Measurements from ENCODE around the gene TGIF2.

DNA sequence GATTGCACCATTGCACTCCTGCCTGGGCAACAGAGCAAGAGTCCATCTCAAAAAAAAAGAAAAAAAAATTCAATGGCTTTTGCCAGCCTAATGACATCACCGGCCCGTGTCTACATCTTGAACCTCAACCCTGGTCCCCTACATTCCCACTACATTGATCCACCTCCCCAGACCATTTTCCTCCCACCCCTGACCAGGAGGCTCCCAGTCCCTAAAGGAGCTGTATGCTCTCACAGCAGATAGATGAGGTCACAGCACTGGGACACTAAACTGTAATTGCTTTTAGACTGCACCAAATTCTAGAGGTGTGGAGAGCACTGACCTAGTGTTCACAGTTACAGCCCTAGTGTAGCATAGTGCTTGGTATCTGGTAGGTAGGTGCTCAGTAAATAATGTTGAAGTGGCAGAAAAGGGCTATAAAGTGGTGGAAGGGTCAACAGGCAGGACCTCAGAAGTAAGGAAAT, 10.7 kb downstream of the TGIF2 start:
- no peak for TF ChIP-seq JUND (IDR thresholded peaks at IDR 0.05)
- no peak for TF ChIP-seq RAD21 (IDR thresholded peaks at IDR 0.05; ENCODE audit: low read depth)
- TF ChIP-seq, protein P1, sequence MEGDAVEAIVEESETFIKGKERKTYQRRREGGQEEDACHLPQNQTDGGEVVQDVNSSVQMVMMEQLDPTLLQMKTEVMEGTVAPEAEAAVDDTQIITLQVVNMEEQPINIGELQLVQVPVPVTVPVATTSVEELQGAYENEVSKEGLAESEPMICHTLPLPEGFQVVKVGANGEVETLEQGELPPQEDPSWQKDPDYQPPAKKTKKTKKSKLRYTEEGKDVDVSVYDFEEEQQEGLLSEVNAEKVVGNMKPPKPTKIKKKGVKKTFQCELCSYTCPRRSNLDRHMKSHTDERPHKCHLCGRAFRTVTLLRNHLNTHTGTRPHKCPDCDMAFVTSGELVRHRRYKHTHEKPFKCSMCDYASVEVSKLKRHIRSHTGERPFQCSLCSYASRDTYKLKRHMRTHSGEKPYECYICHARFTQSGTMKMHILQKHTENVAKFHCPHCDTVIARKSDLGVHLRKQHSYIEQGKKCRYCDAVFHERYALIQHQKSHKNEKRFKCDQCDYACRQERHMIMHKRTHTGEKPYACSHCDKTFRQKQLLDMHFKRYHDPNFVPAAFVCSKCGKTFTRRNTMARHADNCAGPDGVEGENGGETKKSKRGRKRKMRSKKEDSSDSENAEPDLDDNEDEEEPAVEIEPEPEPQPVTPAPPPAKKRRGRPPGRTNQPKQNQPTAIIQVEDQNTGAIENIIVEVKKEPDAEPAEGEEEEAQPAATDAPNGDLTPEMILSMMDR (IDR thresholded peaks at IDR 0.05 in 2 of 3, conservative IDR thresholded peaks at IDR 0.05 in 1 of 3; ENCODE audit: borderline replicate concordance in 1 of 3, insufficient read depth in 1 of 3, low read depth in 2 of 3, low read length in 2 of 3): no peak
- no peak for TF ChIP-seq EZH2phosphoT487 (IDR thresholded peaks at IDR 0.05; ENCODE audit: borderline replicate concordance)
- TF ChIP-seq POLR2AphosphoS5 (IDR thresholded peaks at IDR 0.05; ENCODE audit: low read depth, low read length): no peak
- TF ChIP-seq POLR2A (IDR thresholded peaks at IDR 0.05; ENCODE audit: borderline replicate concordance, extremely low read depth, insufficient read depth, insufficient read length): no peak
- TF ChIP-seq CBX3 (IDR thresholded peaks at IDR 0.05; ENCODE audit: low read depth): no peak
- TF ChIP-seq, protein P2, sequence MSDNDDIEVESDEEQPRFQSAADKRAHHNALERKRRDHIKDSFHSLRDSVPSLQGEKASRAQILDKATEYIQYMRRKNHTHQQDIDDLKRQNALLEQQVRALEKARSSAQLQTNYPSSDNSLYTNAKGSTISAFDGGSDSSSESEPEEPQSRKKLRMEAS (IDR thresholded peaks at IDR 0.05): no peak
- TF ChIP-seq, protein P3, sequence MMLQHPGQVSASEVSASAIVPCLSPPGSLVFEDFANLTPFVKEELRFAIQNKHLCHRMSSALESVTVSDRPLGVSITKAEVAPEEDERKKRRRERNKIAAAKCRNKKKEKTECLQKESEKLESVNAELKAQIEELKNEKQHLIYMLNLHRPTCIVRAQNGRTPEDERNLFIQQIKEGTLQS (IDR thresholded peaks at IDR 0.05): no peak
- no peak for TF ChIP-seq ZFX (IDR thresholded peaks at IDR 0.05)
- TF ChIP-seq ZNF274 (IDR thresholded peaks at IDR 0.05; ENCODE audit: low read depth, low read length): no peak
- TF ChIP-seq SIN3A (IDR thresholded peaks at IDR 0.05; ENCODE audit: low read depth): no peak
- TF ChIP-seq, protein P4, sequence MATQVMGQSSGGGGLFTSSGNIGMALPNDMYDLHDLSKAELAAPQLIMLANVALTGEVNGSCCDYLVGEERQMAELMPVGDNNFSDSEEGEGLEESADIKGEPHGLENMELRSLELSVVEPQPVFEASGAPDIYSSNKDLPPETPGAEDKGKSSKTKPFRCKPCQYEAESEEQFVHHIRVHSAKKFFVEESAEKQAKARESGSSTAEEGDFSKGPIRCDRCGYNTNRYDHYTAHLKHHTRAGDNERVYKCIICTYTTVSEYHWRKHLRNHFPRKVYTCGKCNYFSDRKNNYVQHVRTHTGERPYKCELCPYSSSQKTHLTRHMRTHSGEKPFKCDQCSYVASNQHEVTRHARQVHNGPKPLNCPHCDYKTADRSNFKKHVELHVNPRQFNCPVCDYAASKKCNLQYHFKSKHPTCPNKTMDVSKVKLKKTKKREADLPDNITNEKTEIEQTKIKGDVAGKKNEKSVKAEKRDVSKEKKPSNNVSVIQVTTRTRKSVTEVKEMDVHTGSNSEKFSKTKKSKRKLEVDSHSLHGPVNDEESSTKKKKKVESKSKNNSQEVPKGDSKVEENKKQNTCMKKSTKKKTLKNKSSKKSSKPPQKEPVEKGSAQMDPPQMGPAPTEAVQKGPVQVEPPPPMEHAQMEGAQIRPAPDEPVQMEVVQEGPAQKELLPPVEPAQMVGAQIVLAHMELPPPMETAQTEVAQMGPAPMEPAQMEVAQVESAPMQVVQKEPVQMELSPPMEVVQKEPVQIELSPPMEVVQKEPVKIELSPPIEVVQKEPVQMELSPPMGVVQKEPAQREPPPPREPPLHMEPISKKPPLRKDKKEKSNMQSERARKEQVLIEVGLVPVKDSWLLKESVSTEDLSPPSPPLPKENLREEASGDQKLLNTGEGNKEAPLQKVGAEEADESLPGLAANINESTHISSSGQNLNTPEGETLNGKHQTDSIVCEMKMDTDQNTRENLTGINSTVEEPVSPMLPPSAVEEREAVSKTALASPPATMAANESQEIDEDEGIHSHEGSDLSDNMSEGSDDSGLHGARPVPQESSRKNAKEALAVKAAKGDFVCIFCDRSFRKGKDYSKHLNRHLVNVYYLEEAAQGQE (IDR thresholded peaks at IDR 0.05; ENCODE audit: low read depth): no peak
